ENCODE results near the gene ZBTB47.

ZBTB47 gene

GRCh38 chr3:42665050-42665878, 11.8 kb downstream of the ZBTB47 start:
- no peak for DNase-seq (ENCODE audit: low read depth)

GRCh38 chr3:42666022-42666421, 12.5 kb downstream of the ZBTB47 start:
- no peak for DNase-seq (ENCODE audit: low read depth)

GRCh38 chr3:42666577-42666998, 13.1 kb downstream of the ZBTB47 start:
- DNase-seq (ENCODE audit: low read depth): no peak

GRCh38 chr3:42667096-42667522, 13.6 kb downstream of the ZBTB47 start:
- no peak for DNase-seq (ENCODE audit: low read depth)

- DNase-seq (ENCODE audit: low read depth): no peak
Observed at GRCh38 chr3:42667523-42668412, 14.3 kb downstream of the ZBTB47 start.

GRCh38 chr3:42668413-42668760, 14.9 kb downstream of the ZBTB47 start:
- DNase-seq (ENCODE audit: low read depth): no peak

- DNase-seq (ENCODE audit: low read depth): no peak
Observed at GRCh38 chr3:42668793-42669217, 15.3 kb downstream of the ZBTB47 start.

- no peak for DNase-seq (ENCODE audit: low read depth)
Observed at GRCh38 chr3:42670051-42670576, 16.6 kb downstream of the ZBTB47 start.

- no peak for DNase-seq (ENCODE audit: low read depth)
Observed at GRCh38 chr3:42670670-42671069, 17.2 kb downstream of the ZBTB47 start.

GRCh38 chr3:42672515-42672914, 19.0 kb downstream of the ZBTB47 start:
- DNase-seq (ENCODE audit: low read depth): no peak

- no peak for DNase-seq (ENCODE audit: low read depth)
Observed at GRCh38 chr3:42673082-42673481, 19.6 kb downstream of the ZBTB47 start.

GRCh38 chr3:42674146-42674545, 20.6 kb downstream of the ZBTB47 start:
- DNase-seq (ENCODE audit: low read depth): no peak

- DNase-seq (ENCODE audit: low read depth): no peak
Observed at GRCh38 chr3:42675909-42676308, 22.4 kb downstream of the ZBTB47 start.

GRCh38 chr3:42678447-42678846, 24.9 kb downstream of the ZBTB47 start:
- no peak for DNase-seq (ENCODE audit: low read depth)

- DNase-seq (ENCODE audit: low read depth): no peak
Observed at GRCh38 chr3:42680271-42680670, 26.8 kb downstream of the ZBTB47 start.

GRCh38 chr3:42680806-42681205, 27.3 kb downstream of the ZBTB47 start:
- no peak for DNase-seq (ENCODE audit: low read depth)

- DNase-seq (ENCODE audit: low read depth): no peak
Observed at GRCh38 chr3:42681361-42682038, 28.0 kb downstream of the ZBTB47 start.

GRCh38 chr3:42682301-42683070, 29.0 kb downstream of the ZBTB47 start:
- no peak for DNase-seq (ENCODE audit: low read depth)

- DNase-seq (ENCODE audit: low read depth): peak; percentile 14
Observed at GRCh38 chr3:42683875-42684598, 30.5 kb downstream of the ZBTB47 start.

GRCh38 chr3:42684632-42685362, 31.3 kb downstream of the ZBTB47 start:
- DNase-seq (ENCODE audit: low read depth): no peak
